GM12864 (cell line): ENCODE measurements around the gene LYPD1.

Experiments used
- DNase-seq: peaks from one replicate; pipeline ENCODE4 v3.0.0-alpha.2; 2011; ENCODE audit warnings: low read depth
- H3K4me3 ChIP-seq: 2 replicates; pipeline ENCODE4 v1.5.1; 2011; ENCODE audit warnings: mild to moderate bottlenecking, low read depth, low read length, control low read depth
- TF ChIP-seq, protein P1 (sequence below): IDR thresholded peaks from 2 replicates; pipeline ENCODE4 v1.5.1; 2011; ENCODE audit warnings: low read depth, mild to moderate bottlenecking, moderate library complexity, low read length, control low read depth, inconsistent platforms; ENCODE audit errors: missing control alignments

The LYPD1 gene

DNA sequence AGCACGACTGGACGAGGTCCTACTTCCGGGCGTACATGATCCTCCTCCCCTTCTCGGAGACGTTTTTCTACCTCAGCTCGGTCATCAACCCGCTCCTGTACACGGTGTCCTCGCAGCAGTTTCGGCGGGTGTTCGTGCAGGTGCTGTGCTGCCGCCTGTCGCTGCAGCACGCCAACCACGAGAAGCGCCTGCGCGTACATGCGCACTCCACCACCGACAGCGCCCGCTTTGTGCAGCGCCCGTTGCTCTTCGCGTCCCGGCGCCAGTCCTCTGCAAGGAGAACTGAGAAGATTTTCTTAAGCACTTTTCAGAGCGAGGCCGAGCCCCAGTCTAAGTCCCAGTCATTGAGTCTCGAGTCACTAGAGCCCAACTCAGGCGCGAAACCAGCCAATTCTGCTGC is 24.8 kb downstream of the LYPD1 start:
- TF ChIP-seq, protein P1, sequence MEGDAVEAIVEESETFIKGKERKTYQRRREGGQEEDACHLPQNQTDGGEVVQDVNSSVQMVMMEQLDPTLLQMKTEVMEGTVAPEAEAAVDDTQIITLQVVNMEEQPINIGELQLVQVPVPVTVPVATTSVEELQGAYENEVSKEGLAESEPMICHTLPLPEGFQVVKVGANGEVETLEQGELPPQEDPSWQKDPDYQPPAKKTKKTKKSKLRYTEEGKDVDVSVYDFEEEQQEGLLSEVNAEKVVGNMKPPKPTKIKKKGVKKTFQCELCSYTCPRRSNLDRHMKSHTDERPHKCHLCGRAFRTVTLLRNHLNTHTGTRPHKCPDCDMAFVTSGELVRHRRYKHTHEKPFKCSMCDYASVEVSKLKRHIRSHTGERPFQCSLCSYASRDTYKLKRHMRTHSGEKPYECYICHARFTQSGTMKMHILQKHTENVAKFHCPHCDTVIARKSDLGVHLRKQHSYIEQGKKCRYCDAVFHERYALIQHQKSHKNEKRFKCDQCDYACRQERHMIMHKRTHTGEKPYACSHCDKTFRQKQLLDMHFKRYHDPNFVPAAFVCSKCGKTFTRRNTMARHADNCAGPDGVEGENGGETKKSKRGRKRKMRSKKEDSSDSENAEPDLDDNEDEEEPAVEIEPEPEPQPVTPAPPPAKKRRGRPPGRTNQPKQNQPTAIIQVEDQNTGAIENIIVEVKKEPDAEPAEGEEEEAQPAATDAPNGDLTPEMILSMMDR = no peak
- no peak overlapping the region for H3K4me3 ChIP-seq
- no peak for DNase-seq

DNA sequence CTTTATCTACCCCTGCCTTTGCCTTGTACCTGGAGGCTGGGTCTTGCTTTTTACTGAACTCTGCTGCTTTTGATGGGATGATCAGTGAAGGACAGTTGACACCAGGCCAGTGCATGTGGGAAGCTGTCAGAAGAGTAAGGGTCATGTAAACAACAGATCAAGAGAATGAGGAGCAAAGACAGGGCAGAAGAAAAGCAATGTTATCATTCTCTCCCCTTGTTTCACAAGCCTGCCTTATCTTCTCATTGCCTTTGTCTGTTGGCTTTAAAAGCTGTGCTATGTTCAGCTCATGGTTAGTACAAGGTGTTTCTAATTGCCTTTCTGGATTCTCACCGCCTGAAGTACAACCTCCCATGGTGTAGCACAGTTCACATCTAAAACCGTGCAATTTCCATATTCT is 27.6 kb downstream of the LYPD1 start:
- TF ChIP-seq, protein P1 = no peak
- DNase-seq = no peak
- no peak overlapping the region for H3K4me3 ChIP-seq

DNA sequence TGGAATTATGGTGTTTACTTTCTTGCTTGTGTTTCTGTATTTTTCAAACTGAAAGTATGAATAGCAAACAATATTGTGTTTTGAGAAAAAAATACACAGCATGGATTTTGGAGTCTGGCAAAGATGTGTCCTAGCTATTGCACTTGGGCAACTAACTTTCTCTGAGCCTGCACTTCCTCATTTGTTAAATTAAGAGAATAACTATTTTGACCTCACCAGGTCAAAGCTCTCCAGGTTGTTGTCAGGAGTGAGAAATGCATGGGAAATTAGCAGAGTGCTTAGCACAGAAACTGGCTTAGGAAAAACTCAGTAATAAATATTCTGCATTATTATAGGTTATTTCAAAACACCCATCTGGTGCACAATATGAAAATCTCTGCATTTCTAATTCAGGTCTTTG is 28.2 kb downstream of the LYPD1 start:
- DNase-seq = no peak
- no peak overlapping the region for H3K4me3 ChIP-seq
- TF ChIP-seq, protein P1 = no peak

DNA sequence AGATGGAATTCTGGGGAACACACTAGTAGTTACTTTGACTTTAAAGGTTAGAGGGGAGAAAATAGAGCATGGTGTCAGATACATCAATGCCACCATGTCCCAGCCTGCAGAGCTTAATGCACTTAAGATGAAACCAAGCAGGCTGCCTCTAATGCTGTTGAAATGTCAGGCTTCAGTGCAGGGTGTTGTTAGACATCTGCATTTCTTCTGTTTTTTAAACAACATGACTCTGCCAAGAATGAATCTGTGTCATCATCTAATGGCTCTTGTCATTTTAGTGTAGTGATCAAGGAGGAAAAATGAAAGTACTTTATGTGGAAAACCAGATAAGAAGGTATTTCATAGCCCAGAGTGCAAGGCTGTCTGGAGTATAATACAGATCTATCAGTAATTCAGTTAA is 29.9 kb downstream of the LYPD1 start:
- no peak overlapping the region for H3K4me3 ChIP-seq
- TF ChIP-seq, protein P1 = no peak

GRCh38 chr2:132638313-132639040 is 31.5 kb downstream of the LYPD1 start:
- no peak overlapping the region for H3K4me3 ChIP-seq
- TF ChIP-seq, protein P1 = no peak
- DNase-seq = no peak

More for the DNA sequence above, 29.9 kb downstream of the LYPD1 start:
- no peak for DNase-seq

DNA sequence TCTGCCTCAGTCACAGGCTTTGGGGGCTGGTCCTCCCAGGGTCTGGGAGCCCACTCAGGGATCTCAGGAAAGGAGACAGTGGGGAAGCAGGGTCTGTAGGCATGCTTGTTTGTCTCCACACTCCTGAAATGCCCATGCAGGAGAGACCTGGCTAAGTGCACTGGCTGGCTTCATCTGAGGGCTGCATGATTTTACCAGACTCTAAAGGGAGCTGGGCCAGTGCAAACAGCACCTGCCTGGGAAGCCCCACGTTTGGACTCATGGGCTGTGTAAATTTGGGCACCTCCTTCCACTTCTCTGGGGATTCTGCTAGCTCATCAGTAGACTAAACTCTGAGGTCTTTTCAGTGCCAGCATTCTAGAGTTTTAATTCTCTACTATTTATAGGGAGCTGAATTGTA is 33.7 kb downstream of the LYPD1 start:
- TF ChIP-seq, protein P1 = no peak
- no peak overlapping the region for H3K4me3 ChIP-seq
- no peak for DNase-seq

- no peak for DNase-seq
- no peak overlapping the region for H3K4me3 ChIP-seq
- TF ChIP-seq, protein P1 = no peak
These were observed 36.4 kb downstream of the LYPD1 start for GRCh38 chr2:132633635-132634034.
